ENCODE data around the gene PEG3. TPM values are rescaled to one million over a fixed set of nuclear protein-coding genes. Genes with fewer than 3 reads are reported as not detected.

PEG3 gene
- total and polyA plus RNA-seq, 2 of the 8 experiments (the other 6 are each of a cell fraction or from before 2014, with no cell fraction given) = not detected

GRCh38 chr19:56864443-56865125, 24.1 kb upstream of the PEG3 start:
- H3K9me3 ChIP-seq (ENCODE audit: insufficient read depth in 2 of 2, low read depth in 1 of 2, low read length in 1 of 2) = peaks cover 65 to 90% of the 10 kb centered on the region in 2 experiments
- no peak overlapping the region for H4K91ac ChIP-seq (replicated peaks; ENCODE audit: insufficient read length, low read length)
- no peak overlapping the region for H2AK5ac ChIP-seq (ENCODE audit: low read depth, low read length)
- H2BK20ac ChIP-seq (ENCODE audit: low read length) = no peak overlapping the region
- no peak for FAIRE-seq
- CTCF ChIA-PET (ENCODE audit: partially characterized antibody) = interaction anchor here (1.0 kb wide), 1 partner anchor 16 kb away, joined by 3 read pairs; no protein-coding TSS in a partner anchor
- H3K27me3 ChIP-seq (replicated peaks in 1 of 4; ENCODE audit: control insufficient read depth in 3 of 4, extremely low read depth in 1 of 4, insufficient read depth in 3 of 4, low read length in 3 of 4) = peaks cover 0 to 1% (median 0%) of the 10 kb centered on the region in 4 experiments; a peak in 1 of 7 replicates
- H3K14ac ChIP-seq (ENCODE audit: insufficient read length) = no peak overlapping the region
- H3K23ac ChIP-seq (ENCODE audit: insufficient read length) = no peak overlapping the region
- H3K27ac ChIP-seq (ENCODE audit: low read depth, low read length) = no peak overlapping the region
- H3K23me2 ChIP-seq (ENCODE audit: low read depth, low read length) = no peaks in the 10 kb centered on the region
- H3K36me3 ChIP-seq (ENCODE audit: control insufficient read depth in 2 of 4, insufficient read depth in 4 of 4, low read length in 3 of 4) = no peaks in the 10 kb centered on the region
- no peak overlapping the region for H4K8ac ChIP-seq (ENCODE audit: extremely low read depth, insufficient read depth, low read length)
- H4K20me1 ChIP-seq (replicated peaks in 1 of 2; ENCODE audit: control insufficient read depth in 1 of 2, insufficient read depth in 2 of 2, low read length in 2 of 2) = no peaks in the 10 kb centered on the region
- no peak overlapping the region for H2AFZ ChIP-seq (ENCODE audit: low read length)
- no peak overlapping the region for H2BK12ac ChIP-seq (ENCODE audit: low read depth, low read length)
- no peaks in the 10 kb centered on the region for H3K79me1 ChIP-seq (ENCODE audit: low read depth, low read length)
- POLR2A ChIA-PET (ENCODE audit: partially characterized antibody) = no interaction called here
- no peak overlapping the region for H2BK15ac ChIP-seq (ENCODE audit: low read length)
- H3K79me2 ChIP-seq (ENCODE audit: control insufficient read depth in 1 of 2, insufficient read depth in 2 of 2, low read length in 2 of 2) = no peaks in the 10 kb centered on the region
- no peak overlapping the region for H3K4ac ChIP-seq (replicated peaks; ENCODE audit: insufficient read length, low read depth, low read length)
- no peaks in the 10 kb centered on the region; a peak in 1 of 7 replicates for H3K4me1 ChIP-seq (replicated peaks in 1 of 4; ENCODE audit: control insufficient read depth in 3 of 4, insufficient read depth in 4 of 4, low read length in 3 of 4)
- WGBS, 2 experiments (ENCODE audit: extremely low coverage in 1 of 2, insufficient coverage in 1 of 2, insufficient read length in 1 of 2, insufficient replicate concordance in 2 of 2, low coverage in 1 of 2, low lambda C conversion rate in 2 of 2, missing lambda C conversion rate in 1 of 2) = 87% methylated on average over 24 of the region's 50 CpGs; no CpG with 5 or more reads in 1 of the 2 experiments
- no peak overlapping the region for H2BK120ac ChIP-seq (replicated peaks; ENCODE audit: low read depth, low read length)
- H3K4me3 ChIP-seq (ENCODE audit: extremely low read depth in 1 of 4, insufficient read depth in 2 of 4, low read depth in 3 of 4, low read length in 4 of 4) = no peak overlapping the region
- no peak overlapping the region for H3K56ac ChIP-seq (replicated peaks; ENCODE audit: insufficient read length, low read depth, low read length)
- H4K5ac ChIP-seq (ENCODE audit: insufficient read length, low read depth, low read length) = no peak overlapping the region
- no peak overlapping the region for H3K18ac ChIP-seq (ENCODE audit: extremely low read depth, low read length)
- H2BK5ac ChIP-seq (ENCODE audit: low read depth, low read length) = no peak overlapping the region
- DNase-seq (ENCODE audit: low read depth in 1 of 2, low spot score in 2 of 2) = no peak
- no peak overlapping the region for H3K9ac ChIP-seq (replicated peaks in 1 of 4; ENCODE audit: extremely low read depth in 1 of 4, low read depth in 3 of 4, low read length in 3 of 4)
- H3K4me2 ChIP-seq (ENCODE audit: insufficient read depth in 1 of 2, low read depth in 2 of 2, low read length in 2 of 2) = no peak overlapping the region
- TF ChIP-seq POLR2AphosphoS5 (IDR thresholded peaks at IDR 0.05; ENCODE audit: low read depth, low read length) (no peak), FOSL1 (IDR thresholded peaks at IDR 0.05; ENCODE audit: insufficient read depth, low read depth, low read length) (no peak), SIRT6 (IDR thresholded peaks at IDR 0.05; ENCODE audit: low read length) (no peak), RBBP5 (IDR thresholded peaks at IDR 0.05; ENCODE audit: borderline replicate concordance, low read depth, low read length) (no peak), MAX (IDR thresholded peaks at IDR 0.05) (no peak), E2F6 (IDR thresholded peaks at IDR 0.05) (no peak)
